K562 (cell line): Measurements from ENCODE around the gene UNC79. TPM values are rescaled to one million over a fixed set of nuclear protein-coding genes. Genes with fewer than 3 reads are reported as not detected.

Source experiments
- ATAC-seq: fragments of 200-7000 bp; cut with Tn5 transposase; 3 replicates; pipeline ENCODE4 v1.9.1; 2020; ENCODE audit warnings: moderate library complexity
- BruUV-seq: library from RNA; stranded (reverse); fragments of 400-500 nt; replicated peaks from 2 replicates; lab custom pipeline; 2021; lab: Mats Ljungman, UMichigan
- CTCF ChIA-PET: fragments of 300-600 bp; formaldehyde crosslinking; extraction: SDS; loops from one replicate; lab custom pipeline; 2021; ENCODE audit warnings: low intra/inter-chr PET ratio; lab: Yijun Ruan, JAX
- POLR2A ChIA-PET: fragments of 300-600, 350-650 bp; sonication (Branson Sonifier 250); formaldehyde crosslinking; extraction: SDS; loops from one replicate; lab custom pipeline; 2021; ENCODE audit warnings: antibody characterized with exemption, inconsistent platforms; lab: Yijun Ruan, JAX
- DNase-seq, 4 experiments: peaks; one replicate each; pipeline versions ENCODE4 v3.0.0 to v3.0.0-alpha.2; 2011 to 2018; ENCODE audit warnings: low spot score in 3 of 4, mixed read lengths in 3 of 4; ENCODE audit errors: extremely low read depth in 1 of 4
- FAIRE-seq: peaks from 2 replicates; lab custom pipeline; 2011; peaks lifted over from hg19 to GRCh38; lab: Jason Lieb, UNC
- H2AFZ ChIP-seq: 2 replicates; pipeline ENCODE4 v1.6.0; 2011; ENCODE audit warnings: low read depth, low read length, control low read depth, inconsistent platforms
- H3K27ac ChIP-seq: fragments of 200-600 bp; 3 replicates; pipeline ENCODE4 v1.8.0; 2011; ENCODE audit warnings: low read depth, mild to moderate bottlenecking, control low read depth, inconsistent platforms, low read length, moderate library complexity, mixed read lengths; ENCODE audit errors: extremely low read depth
- H3K27me3 ChIP-seq, 2 experiments: fragments of 300-600 bp in 1 of 2; 2 replicates in 1 of 2; 3 replicates in 1 of 2; pipeline versions ENCODE4 v1.6.0 to v1.8.0; 2011; ENCODE audit warnings: inconsistent platforms in 2 of 2, low read length in 2 of 2, mild to moderate bottlenecking in 1 of 2, mixed read lengths in 1 of 2, moderate library complexity in 1 of 2; ENCODE audit not compliant: control insufficient read depth in 2 of 2, insufficient read depth in 2 of 2
- H3K36me3 ChIP-seq: fragments of 300-600 bp; 3 replicates; pipeline ENCODE4 v1.8.0; 2011; ENCODE audit warnings: mild to moderate bottlenecking, low read length, inconsistent platforms; ENCODE audit not compliant: control insufficient read depth, insufficient read depth
- H3K4me1 ChIP-seq, 2 experiments: fragments of 200-600 bp in 1 of 2; replicated peaks in 1 of 2; 2 replicates in 1 of 2; 3 replicates in 1 of 2; pipeline versions ENCODE4 v1.5.1 to v1.8.0; 2011; ENCODE audit warnings: inconsistent platforms in 2 of 2, low read length in 2 of 2, mild to moderate bottlenecking in 1 of 2, mixed read lengths in 1 of 2, moderate library complexity in 1 of 2; ENCODE audit not compliant: control insufficient read depth in 2 of 2, insufficient read depth in 2 of 2
- H3K4me2 ChIP-seq: 2 replicates; pipeline ENCODE4 v1.6.1; 2011; ENCODE audit warnings: low read length, control low read depth, inconsistent platforms, mixed read lengths; ENCODE audit not compliant: insufficient read depth
- H3K4me3 ChIP-seq: fragments of 200-600 bp; sonication (generic), shearing (Covaris generic); 2 replicates; pipeline ENCODE4 v1.5.1; 2016; ENCODE audit warnings: control low read depth, inconsistent platforms
- H3K79me2 ChIP-seq: fragments of 200-600 bp; 3 replicates; pipeline ENCODE4 v1.8.0; 2011; ENCODE audit warnings: low read length, inconsistent platforms; ENCODE audit not compliant: control insufficient read depth, insufficient read depth
- H3K9ac ChIP-seq, 2 experiments: 2 replicates each; pipeline versions ENCODE4 v1.6.0 to v1.6.1; 2011; ENCODE audit warnings: low read depth in 2 of 2, low read length in 2 of 2, control low read depth in 1 of 2, inconsistent platforms in 1 of 2, mild to moderate bottlenecking in 1 of 2, mixed read lengths in 1 of 2; ENCODE audit not compliant: insufficient read depth in 1 of 2
- H3K9me1 ChIP-seq: one replicate; pipeline ENCODE4 v1.6.0; 2011; ENCODE audit warnings: inconsistent platforms, mild to moderate bottlenecking, low read length, moderate library complexity; ENCODE audit not compliant: control insufficient read depth, insufficient read depth
- H3K9me3 ChIP-seq: replicated peaks from 2 replicates; pipeline ENCODE4 v1.5.1; 2011; ENCODE audit warnings: low read depth, low read length, inconsistent platforms; ENCODE audit not compliant: control insufficient read depth, insufficient read depth
- H4K20me1 ChIP-seq: replicated peaks from 2 replicates; pipeline ENCODE4 v1.6.1; 2011; ENCODE audit warnings: low read length, inconsistent platforms, mixed read lengths; ENCODE audit not compliant: control insufficient read depth, insufficient read depth
- BCLAF1 ChIP-seq, 2 experiments: fragments of 450-650 bp in 1 of 2; IDR thresholded peaks; 2 replicates each; pipeline ENCODE4 v1.6.1; 2011 to 2017; ENCODE audit warnings: low read depth in 2 of 2, antibody characterized with exemption in 1 of 2, borderline replicate concordance in 1 of 2, low read length in 1 of 2, mild to moderate bottlenecking in 1 of 2, mixed read lengths in 1 of 2; ENCODE audit not compliant: control insufficient read depth in 1 of 2
- GABPB2 ChIP-seq: fragments of 250-450 bp; sonication (Bioruptor Pico); conservative IDR thresholded peaks from 2 replicates; pipeline ENCODE4 v1.5.1; 2021; ENCODE audit warnings: mild to moderate bottlenecking
- GTF3C2 ChIP-seq: IDR thresholded peaks from 3 replicates; pipeline ENCODE4 v1.6.1; 2011; ENCODE audit warnings: borderline replicate concordance, mild to moderate bottlenecking, moderate library complexity; ENCODE audit not compliant: insufficient read length; ENCODE audit errors: extremely low read depth
- MBD1 ChIP-seq: fragments of 250-450 bp; sonication (Bioruptor Pico); IDR thresholded peaks from 2 replicates; pipeline ENCODE4 v1.8.0; 2022; ENCODE audit warnings: inconsistent platforms
- MLLT1 ChIP-seq, 2 experiments: fragments of 450-650 bp; IDR thresholded peaks; 2 replicates each; pipeline ENCODE4 v1.6.1; 2016
- MXI1 ChIP-seq: IDR thresholded peaks from 2 replicates; pipeline ENCODE4 v1.6.1; 2011; ENCODE audit warnings: low read depth, mild to moderate bottlenecking, improper control_type of control experiment, low read length
- NFIC ChIP-seq: fragments of 450-650 bp; IDR thresholded peaks from 2 replicates; pipeline ENCODE4 v1.6.1; 2017; ENCODE audit warnings: mild to moderate bottlenecking, inconsistent platforms
- RBM39 ChIP-seq: fragments of 200-400 bp; formaldehyde crosslinking; optimal IDR thresholded peaks from 2 replicates; pipeline ENCODE3; 2018; ENCODE audit warnings: low read depth, low read length
- TAF15 ChIP-seq: fragments of 200-400 bp; formaldehyde crosslinking; IDR thresholded peaks from 2 replicates; pipeline ENCODE4 v1.6.1; 2017; ENCODE audit warnings: mild to moderate bottlenecking, low read depth, low read length, moderate library complexity
- TARDBP ChIP-seq: fragments of 450-650 bp; IDR thresholded peaks from 2 replicates; pipeline ENCODE4 v1.6.1; 2016
- TFAM ChIP-seq: fragments of 250-450 bp; sonication (Bioruptor Pico); conservative IDR thresholded peaks from 2 replicates; pipeline ENCODE4 v1.5.0; 2021; ENCODE audit warnings: mild to moderate bottlenecking, moderate library complexity
- YBX1 ChIP-seq: fragments of 450-650 bp; IDR thresholded peaks from 2 replicates; pipeline ENCODE4 v1.7.1; 2016; ENCODE audit warnings: mild to moderate bottlenecking
- ZNF282 ChIP-seq: sonication (generic); formaldehyde crosslinking; IDR thresholded peaks from 2 replicates; pipeline ENCODE4 v1.8.1; 2023; ENCODE audit warnings: missing genetic modification reagents
- WGBS: fragments of 100-300 bp; shearing (Covaris generic); methylation state at CpG from one replicate; pipeline ENCODE4 v1.1.6; 2016; ENCODE audit warnings: low coverage, mixed read lengths; ENCODE audit not compliant: insufficient coverage; ENCODE audit errors: missing lambda C conversion rate; 5-methylcytosine and 5-hydroxymethylcytosine counted together
- in situ Hi-C: fragments of 300-500 bp; cut with MboI; formaldehyde crosslinking; loops from 4 replicates; pipeline ENCODE4 v1.15.0; 2018; ENCODE audit warnings: inconsistent platforms, mixed read lengths
- intact Hi-C: fragments of 100-400 bp; cut with micrococcal nuclease; formaldehyde crosslinking; loops from 2 replicates; pipeline ENCODE4 v1.14.2; 2022
- polyA plus RNA-seq, 8 experiments: library from polyadenylated mRNA; depleted of rRNA in 4 of 8; stranded (reverse) in 5 of 8; unstranded in 3 of 8; fragments of >200 nt; fragmentation: Nextera tagmentation in 2 of 8; fragmentation: Illumina TruSeq in 1 of 8; extraction: Ambion mirVana in 2 of 8; extraction: Trizol in 1 of 8; gene quantifications; 2 replicates each; pipeline versions ENCODE4 v1.2.1 to v1.2.3, GENCODE V29; 2011 to 2014; ENCODE audit warnings: inconsistent platforms in 1 of 8, missing spikeins in 1 of 8
- total RNA-seq, 7 experiments: library from RNA; depleted of rRNA in 6 of 7; stranded (reverse); fragments of >200 nt in 6 of 7; fragmentation: Illumina TruSeq in 2 of 7; extraction: Trizol in 2 of 7; gene quantifications; 2 replicates each; pipeline versions ENCODE4 v1.2.1 to v1.2.3, GENCODE V29; 2011 to 2021; ENCODE audit warnings: low replicate concordance in 1 of 7

Gene UNC79
- total and polyA plus RNA-seq, 9 of the 15 experiments (the other 6 are each of a cell fraction or from before 2014, with no cell fraction given): under 0.01 to 0.04 (median 0.01) TPM; not detected in 6

GRCh38 chr14:93716002-93716745 lies 285.4 kb downstream of the UNC79 start:
- Histone ChIP-seq H3K4me3 (no peak overlapping the region), H3K27ac (no peak overlapping the region), H3K9me1 (no peaks in the 10 kb centered on the region), H3K36me3 (no peaks in the 10 kb centered on the region), H3K9me3 (no peaks in the 10 kb centered on the region), H3K4me2 (no peak overlapping the region), H3K9ac (no peak overlapping the region), H3K4me1 (no peaks in the 10 kb centered on the region), H2AFZ (no peak overlapping the region), H3K27me3 (peaks cover 0 to 5% of the 10 kb centered on the region in 2 experiments; a peak in 3 of 5 replicates), H3K79me2 (no peaks in the 10 kb centered on the region), H4K20me1 (no peaks in the 10 kb centered on the region)
- in situ Hi-C loops: no loop called here
- no TSS peak for BruUV-seq
- POLR2A ChIA-PET: no interaction called here
- FAIRE-seq (no peak), ATAC-seq (no peak), DNase-seq (no peak)
- intact Hi-C loops: no loop called here
- CTCF ChIA-PET: no interaction called here
- 0% methylated on average over 6 of the region's 8 CpGs for WGBS
- TF ChIP-seq TAF15 (no peak), TARDBP (no peak), BCLAF1 (IDR thresholded peaks at IDR 0.05; ENCODE audit: borderline replicate concordance in 1 of 2, control insufficient read depth in 1 of 2, low read depth in 2 of 2, low read length in 1 of 2) (no peak), YBX1 (no peak), TFAM (no peak), GABPB2 (CRISPR knock-in tag) (no peak), MBD1 (no peak), GTF3C2 (no peak), NFIC (no peak), MLLT1 (IDR thresholded peaks at IDR 0.05) (no peak), ZNF282 (CRISPR knock-in tag) (no peak), RBM39 (no peak), MXI1 (no peak)
